Esophagus squamous epithelium (tissue), 5 donors: ENCODE measurements around the gene AGMO. TPM values are rescaled to one million over a fixed set of nuclear protein-coding genes. Genes with fewer than 3 reads are reported as not detected.

Experiments
- DNase-seq: peaks from one replicate; lab custom pipeline; 2025; lab: John Stamatoyannopoulos, UW
- H3K27ac ChIP-seq, 4 donors: fragments of 200-600 bp; sonication (generic); one replicate each; pipeline ENCODE4 v1.5.1; 2016 to 2019; ENCODE audit warnings: mild to moderate bottlenecking in 1 of 4
- H3K27me3 ChIP-seq, 4 donors: fragments of 200-600 bp; sonication (generic); 1 replicate in 3 of 4; 2 replicates in 1 of 4; pipeline versions ENCODE4 v1.5.1 to v1.6.0; 2017 to 2021; ENCODE audit warnings: antibody characterized with exemption in 1 of 4
- H3K36me3 ChIP-seq, 3 donors: fragments of 200-600 bp; sonication (generic); one replicate each; pipeline ENCODE4 v1.5.1; 2016 to 2019
- H3K4me1 ChIP-seq, 3 donors: fragments of 200-600 bp; sonication (generic); one replicate each; pipeline ENCODE4 v1.5.1; 2017 to 2019
- H3K4me3 ChIP-seq, 4 donors: fragments of 200-600 bp; sonication (generic); 1 replicate in 3 of 4; 2 replicates in 1 of 4; pipeline ENCODE4 v1.5.1; 2016 to 2019; ENCODE audit warnings: mild to moderate bottlenecking in 2 of 4, moderate library complexity in 1 of 4
- H3K9me3 ChIP-seq, 3 donors: fragments of 200-600 bp; sonication (generic); one replicate each; pipeline ENCODE4 v1.5.1; 2016 to 2019
- POLR2A ChIP-seq, 4 donors: fragments of 450-650 bp; IDR thresholded peaks; one replicate each; pipeline ENCODE4 v1.6.1; 2017; ENCODE audit warnings: antibody characterized with exemption in 4 of 4, mild to moderate bottlenecking in 4 of 4, moderate library complexity in 3 of 4
- WGBS, 2 donors: methylation state at CpG; one replicate each; pipeline ENCODE4 v1.1.5; 2018; 5-methylcytosine and 5-hydroxymethylcytosine counted together
- intact Hi-C: fragments of 100-400 bp; cut with DNase I; formaldehyde crosslinking; loops from one replicate; pipeline ENCODE4 v1.15.0; 2022
- total RNA-seq, 4 donors: library from RNA; depleted of rRNA; stranded (reverse); fragments of >200 nt; gene quantifications; one replicate each; pipeline ENCODE4 v1.1.0, GENCODE V29; 2016
- TF ChIP-seq, protein P1 (sequence below), 6 experiments: fragments of 450-650 bp in 4 of 6; fragments of 200-600 bp in 2 of 6; sonication (generic) in 2 of 6; IDR thresholded peaks; one replicate each; pipeline ENCODE4 v1.5.1; 2016 to 2019; ENCODE audit warnings: antibody characterized with exemption in 6 of 6, mild to moderate bottlenecking in 4 of 6, moderate library complexity in 4 of 6
- donor health status: DM: yes; HTN: yes; CAD: no.

The AGMO gene
- total RNA-seq, 4 donors from 2014 or later: 0.38 to 0.53 TPM; not detected in 2

DNA sequence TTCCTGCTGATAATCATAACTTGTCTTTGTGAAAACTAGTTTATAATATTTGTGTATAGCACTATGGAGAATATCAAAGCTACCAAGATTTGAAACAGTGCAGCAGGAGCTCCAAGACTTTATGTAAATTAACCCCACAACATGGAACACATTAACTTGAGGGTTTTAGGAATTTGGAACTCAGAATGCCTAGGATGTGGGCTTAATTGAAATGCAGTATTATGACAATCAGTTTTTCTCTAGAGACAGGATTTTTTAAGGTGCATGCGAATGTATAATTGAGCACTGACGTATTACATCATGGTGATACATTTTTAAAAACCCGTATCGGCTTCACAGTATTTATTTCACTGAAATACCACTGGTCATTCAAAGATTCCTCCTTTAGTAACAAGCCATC is 346.2 kb downstream of the AGMO start:
- 90 to 92% methylated on average over 4 of the region's 4 CpGs for WGBS, 2 donors
- no peaks in the 10 kb centered on the region for H3K9me3 ChIP-seq
- H3K4me1 ChIP-seq: no peaks in the 10 kb centered on the region
- no peaks in the 10 kb centered on the region for H3K36me3 ChIP-seq
- intact Hi-C loops: no loop called here
- H3K27ac ChIP-seq: no peak overlapping the region
- DNase-seq: no peak
- H3K4me3 ChIP-seq: no peak overlapping the region
- H3K27me3 ChIP-seq: no peaks in the 10 kb centered on the region
- TF ChIP-seq, protein P1, sequence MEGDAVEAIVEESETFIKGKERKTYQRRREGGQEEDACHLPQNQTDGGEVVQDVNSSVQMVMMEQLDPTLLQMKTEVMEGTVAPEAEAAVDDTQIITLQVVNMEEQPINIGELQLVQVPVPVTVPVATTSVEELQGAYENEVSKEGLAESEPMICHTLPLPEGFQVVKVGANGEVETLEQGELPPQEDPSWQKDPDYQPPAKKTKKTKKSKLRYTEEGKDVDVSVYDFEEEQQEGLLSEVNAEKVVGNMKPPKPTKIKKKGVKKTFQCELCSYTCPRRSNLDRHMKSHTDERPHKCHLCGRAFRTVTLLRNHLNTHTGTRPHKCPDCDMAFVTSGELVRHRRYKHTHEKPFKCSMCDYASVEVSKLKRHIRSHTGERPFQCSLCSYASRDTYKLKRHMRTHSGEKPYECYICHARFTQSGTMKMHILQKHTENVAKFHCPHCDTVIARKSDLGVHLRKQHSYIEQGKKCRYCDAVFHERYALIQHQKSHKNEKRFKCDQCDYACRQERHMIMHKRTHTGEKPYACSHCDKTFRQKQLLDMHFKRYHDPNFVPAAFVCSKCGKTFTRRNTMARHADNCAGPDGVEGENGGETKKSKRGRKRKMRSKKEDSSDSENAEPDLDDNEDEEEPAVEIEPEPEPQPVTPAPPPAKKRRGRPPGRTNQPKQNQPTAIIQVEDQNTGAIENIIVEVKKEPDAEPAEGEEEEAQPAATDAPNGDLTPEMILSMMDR (IDR thresholded peaks at IDR 0.05): no peak
- no peak for TF ChIP-seq POLR2A (IDR thresholded peaks at IDR 0.05)

DNA sequence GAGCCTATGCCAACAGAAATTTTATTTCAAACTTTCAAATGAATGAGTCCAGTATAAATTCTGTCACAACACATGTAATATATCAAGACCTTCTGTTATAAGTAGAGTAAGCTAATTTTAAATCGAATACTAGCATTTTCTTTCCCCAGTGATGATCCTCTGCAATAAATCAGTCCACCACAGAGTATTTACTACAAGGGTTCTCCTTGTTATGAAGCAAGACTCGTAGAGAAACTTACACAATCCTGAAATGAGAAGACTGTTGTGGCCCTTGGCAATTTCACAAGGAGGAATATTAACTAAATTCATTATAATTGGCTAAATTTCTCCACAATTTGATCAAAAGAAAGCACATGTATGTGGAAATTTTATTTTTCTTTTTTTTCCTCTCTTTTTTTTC is 346.8 kb downstream of the AGMO start:
- H3K36me3 ChIP-seq: no peaks in the 10 kb centered on the region
- H3K27ac ChIP-seq: no peak overlapping the region
- WGBS, 2 donors: 31 to 32% methylated on average over 2 of the region's 2 CpGs
- H3K4me3 ChIP-seq: no peak overlapping the region
- no peak for DNase-seq
- no peaks in the 10 kb centered on the region for H3K9me3 ChIP-seq
- H3K4me1 ChIP-seq: no peaks in the 10 kb centered on the region
- intact Hi-C loops: no loop called here
- no peak for TF ChIP-seq POLR2A (IDR thresholded peaks at IDR 0.05)
- TF ChIP-seq, protein P1 (IDR thresholded peaks at IDR 0.05): no peak
- no peaks in the 10 kb centered on the region for H3K27me3 ChIP-seq

DNA sequence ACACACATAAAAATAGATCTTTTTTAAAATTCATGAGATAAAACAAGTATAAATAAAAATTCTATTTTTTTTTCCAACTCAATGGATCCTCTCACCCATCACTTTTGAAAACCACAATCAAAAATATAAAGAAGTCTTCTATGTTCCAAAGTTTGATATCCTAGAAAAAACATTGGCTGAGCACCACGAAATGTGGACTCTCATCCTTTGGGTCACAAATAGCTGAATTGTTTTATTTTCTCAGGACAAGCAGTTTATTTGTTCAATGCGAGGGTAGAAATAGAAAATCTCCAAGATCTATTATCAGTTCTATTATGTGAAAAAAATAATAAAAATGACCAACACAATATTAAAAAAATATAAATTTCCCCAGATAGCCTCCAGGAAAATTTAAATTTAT is 348.7 kb downstream of the AGMO start:
- Histone ChIP-seq H3K36me3 (no peaks in the 10 kb centered on the region), H3K4me1 (no peaks in the 10 kb centered on the region), H3K9me3 (no peaks in the 10 kb centered on the region), H3K27me3 (no peaks in the 10 kb centered on the region), H3K27ac (no peak overlapping the region), H3K4me3 (no peak overlapping the region)
- 69 to 77% methylated on average over 2 of the region's 2 CpGs for WGBS, 2 donors
- intact Hi-C loops: no loop called here
- no peak for DNase-seq
- TF ChIP-seq, protein P1 (IDR thresholded peaks at IDR 0.05): no peak
- no peak for TF ChIP-seq POLR2A (IDR thresholded peaks at IDR 0.05)

DNA sequence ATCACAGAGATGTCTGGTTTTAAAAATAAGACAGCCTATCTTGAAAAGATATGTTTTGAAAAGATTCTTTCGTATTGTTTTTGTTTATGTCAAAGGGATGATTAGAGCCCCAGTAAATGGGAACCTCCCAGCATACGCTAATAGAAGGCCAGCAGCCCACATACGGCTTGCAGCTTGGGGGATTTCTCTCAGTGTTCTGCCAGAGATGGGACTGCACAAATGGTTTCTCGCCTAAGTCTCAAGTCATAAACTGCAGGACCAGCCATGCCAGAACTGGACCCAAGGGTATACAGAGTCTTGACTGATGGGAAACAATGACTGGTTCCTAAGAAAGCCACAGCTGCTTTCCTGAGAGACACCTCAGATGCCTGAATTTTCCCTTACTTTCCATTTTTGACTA is 352.4 kb downstream of the AGMO start:
- Histone ChIP-seq H3K36me3 (no peaks in the 10 kb centered on the region), H3K9me3 (no peaks in the 10 kb centered on the region), H3K27me3 (no peaks in the 10 kb centered on the region), H3K4me3 (no peak overlapping the region), H3K4me1 (no peaks in the 10 kb centered on the region), H3K27ac (no peak overlapping the region)
- 71 to 73% methylated on average over 4 of the region's 4 CpGs for WGBS, 2 donors
- TF ChIP-seq, protein P1 (IDR thresholded peaks at IDR 0.05): no peak
- no peak for TF ChIP-seq POLR2A (IDR thresholded peaks at IDR 0.05)
- DNase-seq: no peak
- intact Hi-C loops: no loop called here

DNA sequence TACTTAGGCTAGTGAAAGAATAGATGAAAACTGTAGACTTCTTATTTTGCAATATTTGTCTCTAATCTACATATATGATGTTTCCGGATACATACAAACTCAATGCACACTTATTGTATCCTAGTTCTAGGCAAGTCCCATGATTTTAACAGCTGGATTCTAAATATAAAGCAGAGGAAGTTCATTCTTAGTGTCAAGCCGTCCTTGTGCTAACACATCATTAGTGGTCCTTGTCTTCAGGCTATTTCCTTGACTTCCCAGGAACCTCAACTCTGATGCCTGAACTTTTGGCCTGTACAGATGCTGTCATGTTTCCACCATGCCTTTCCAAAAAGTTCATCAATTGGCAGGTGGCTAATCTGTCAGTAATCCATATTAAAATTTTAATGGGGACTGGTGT is 357.4 kb downstream of the AGMO start:
- Histone ChIP-seq H3K27me3 (no peaks in the 10 kb centered on the region), H3K9me3 (no peaks in the 10 kb centered on the region), H3K27ac (no peak overlapping the region), H3K4me3 (no peak overlapping the region), H3K4me1 (no peaks in the 10 kb centered on the region), H3K36me3 (no peaks in the 10 kb centered on the region)
- intact Hi-C loops: no loop called here
- TF ChIP-seq POLR2A (IDR thresholded peaks at IDR 0.05): no peak
- TF ChIP-seq, protein P1 (IDR thresholded peaks at IDR 0.05): no peak
- DNase-seq: no peak
- WGBS, 2 donors: 56 to 81% methylated on average over 2 of the region's 2 CpGs
